Astrocyte of the cerebellum (primary cell): ENCODE data around the gene FAM227A.

Experiments
- DNase-seq: peaks from one replicate; pipeline ENCODE4 v3.0.0-alpha.2; 2011; ENCODE audit warnings: low read depth
- H3K4me3 ChIP-seq: 2 replicates; pipeline ENCODE4 v1.5.1; 2011; ENCODE audit warnings: mild to moderate bottlenecking, low read depth, low read length, moderate library complexity
- in situ Hi-C: cut with HindIII; loops from 2 replicates; pipeline ENCODE4 v1.10.0; 2017; ENCODE audit warnings: low sequenced_read_pairs
- TF ChIP-seq, protein P1 (sequence below): IDR thresholded peaks from 2 replicates; pipeline ENCODE4 v1.5.1; 2012; ENCODE audit warnings: low read length, low read depth, moderate library complexity, mild to moderate bottlenecking; ENCODE audit errors: missing control alignments

Gene FAM227A

GRCh38 chr22:38699784-38700183 lies 43.6 kb upstream of the FAM227A start:
- DNase-seq = no peak
- H3K4me3 ChIP-seq = peak overlapping the region; percentile 85
- TF ChIP-seq, protein P1, sequence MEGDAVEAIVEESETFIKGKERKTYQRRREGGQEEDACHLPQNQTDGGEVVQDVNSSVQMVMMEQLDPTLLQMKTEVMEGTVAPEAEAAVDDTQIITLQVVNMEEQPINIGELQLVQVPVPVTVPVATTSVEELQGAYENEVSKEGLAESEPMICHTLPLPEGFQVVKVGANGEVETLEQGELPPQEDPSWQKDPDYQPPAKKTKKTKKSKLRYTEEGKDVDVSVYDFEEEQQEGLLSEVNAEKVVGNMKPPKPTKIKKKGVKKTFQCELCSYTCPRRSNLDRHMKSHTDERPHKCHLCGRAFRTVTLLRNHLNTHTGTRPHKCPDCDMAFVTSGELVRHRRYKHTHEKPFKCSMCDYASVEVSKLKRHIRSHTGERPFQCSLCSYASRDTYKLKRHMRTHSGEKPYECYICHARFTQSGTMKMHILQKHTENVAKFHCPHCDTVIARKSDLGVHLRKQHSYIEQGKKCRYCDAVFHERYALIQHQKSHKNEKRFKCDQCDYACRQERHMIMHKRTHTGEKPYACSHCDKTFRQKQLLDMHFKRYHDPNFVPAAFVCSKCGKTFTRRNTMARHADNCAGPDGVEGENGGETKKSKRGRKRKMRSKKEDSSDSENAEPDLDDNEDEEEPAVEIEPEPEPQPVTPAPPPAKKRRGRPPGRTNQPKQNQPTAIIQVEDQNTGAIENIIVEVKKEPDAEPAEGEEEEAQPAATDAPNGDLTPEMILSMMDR = peak; percentile 6
- in situ Hi-C loops = no loop called here

- no peak for DNase-seq
- H3K4me3 ChIP-seq = peak overlapping the region; percentile 85
- in situ Hi-C loops = no loop called here
- TF ChIP-seq, protein P1 = no peak
Observed at GRCh38 chr22:38699143-38699542, 43.0 kb upstream of the FAM227A start.

GRCh38 chr22:38698407-38699094 lies 42.4 kb upstream of the FAM227A start:
- H3K4me3 ChIP-seq = peak overlapping the region; percentile 85
- in situ Hi-C loops = no loop called here
- DNase-seq = no peak
- TF ChIP-seq, protein P1 = no peak

DNA sequence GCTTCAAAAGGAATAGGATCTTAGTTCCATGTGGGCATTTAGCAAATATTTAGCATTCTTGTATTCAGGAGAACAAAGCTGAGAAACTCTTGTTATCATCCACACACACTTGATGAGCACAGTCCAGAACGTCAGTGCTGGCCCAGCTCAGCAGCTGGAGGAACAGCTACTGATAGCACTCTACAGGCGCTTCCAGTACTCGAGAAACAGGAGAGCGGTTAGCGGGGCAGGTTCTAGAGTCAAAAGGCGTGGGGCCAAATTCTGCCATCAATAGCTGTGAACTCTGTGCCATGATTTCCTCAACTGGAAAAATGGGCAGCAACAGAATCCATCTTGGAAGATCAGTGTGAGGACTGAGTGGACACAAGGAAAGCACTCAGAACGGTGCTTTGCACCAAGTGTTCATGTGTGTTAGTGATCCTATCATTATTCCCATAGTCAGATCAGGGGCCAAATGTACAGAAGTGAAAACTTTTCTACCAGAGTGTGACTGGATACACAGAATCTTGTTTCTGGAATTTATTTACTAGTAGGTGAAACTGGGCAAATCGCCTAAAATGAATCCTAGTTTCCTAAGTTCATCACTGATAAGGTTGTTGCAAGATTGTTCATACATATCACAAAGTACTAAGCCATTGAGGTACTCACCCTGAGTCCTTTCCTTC lies 41.4 kb upstream of the FAM227A start:
- DNase-seq = no peak
- peak overlapping the region; percentile 85 for H3K4me3 ChIP-seq
- TF ChIP-seq, protein P1 = no peak
- in situ Hi-C loops = no loop called here

- peak; percentile 57 for DNase-seq
- H3K4me3 ChIP-seq = peak overlapping the region; percentile 85
- TF ChIP-seq, protein P1 = no peak
- in situ Hi-C loops = no loop called here
Observed at GRCh38 chr22:38696606-38697424, 40.6 kb upstream of the FAM227A start.

GRCh38 chr22:38694940-38695339 lies 38.7 kb upstream of the FAM227A start:
- TF ChIP-seq, protein P1 = no peak
- no peak overlapping the region for H3K4me3 ChIP-seq
- in situ Hi-C loops = no loop called here
- no peak for DNase-seq
